GOT3 (cell line): ENCODE measurements around the gene PRSS33.

Source experiments
- DNase-seq: peaks from one replicate; lab custom pipeline; 2025; ENCODE audit warnings: mixed read lengths; lab: John Stamatoyannopoulos, UW

Gene PRSS33

GRCh38 chr16:2820836-2821486 lies 33.6 kb upstream of the PRSS33 start:
- DNase-seq: no peak

- DNase-seq: no peak
Measured at GRCh38 chr16:2819939-2820835, 32.8 kb upstream of the PRSS33 start.

- DNase-seq: no peak
Measured at GRCh38 chr16:2819179-2819938, 32.0 kb upstream of the PRSS33 start.

- no peak for DNase-seq
Measured at GRCh38 chr16:2818272-2818876, 31.0 kb upstream of the PRSS33 start.

- no peak for DNase-seq
Measured at GRCh38 chr16:2817340-2818271, 30.2 kb upstream of the PRSS33 start.

GRCh38 chr16:2816751-2817339 lies 29.5 kb upstream of the PRSS33 start, which contains the start of gene PRSS21:
TSS of gene PRSS21 (plus strand) at chr16:2817237. CDS start at chr16:2817269, 32 bp downstream.
- DNase-seq: no peak

GRCh38 chr16:2815299-2815771 lies 28.0 kb upstream of the PRSS33 start:
- no peak for DNase-seq

GRCh38 chr16:2814551-2815298 lies 27.4 kb upstream of the PRSS33 start:
- no peak for DNase-seq

- no peak for DNase-seq
Measured at GRCh38 chr16:2813771-2814221, 26.4 kb upstream of the PRSS33 start.

GRCh38 chr16:2811703-2812471 lies 24.5 kb upstream of the PRSS33 start:
- no peak for DNase-seq

- DNase-seq: no peak
Measured at GRCh38 chr16:2810651-2811050, 23.3 kb upstream of the PRSS33 start.

- no peak for DNase-seq
Measured at GRCh38 chr16:2809149-2809760, 21.9 kb upstream of the PRSS33 start.

- no peak for DNase-seq
Measured at GRCh38 chr16:2808181-2808580, 20.8 kb upstream of the PRSS33 start.

- no peak for DNase-seq
Measured at GRCh38 chr16:2806286-2806685, 18.9 kb upstream of the PRSS33 start.

- no peak for DNase-seq
Measured at GRCh38 chr16:2804728-2805127, 17.4 kb upstream of the PRSS33 start.

- DNase-seq: no peak
Measured at GRCh38 chr16:2803545-2804195, 16.3 kb upstream of the PRSS33 start.

- DNase-seq: no peak
Measured at GRCh38 chr16:2799859-2800226, 12.5 kb upstream of the PRSS33 start.
